Liver (tissue), 9 donors: ENCODE data around the gene DNAJC11. TPM values are rescaled to one million over a fixed set of nuclear protein-coding genes. Genes with fewer than 3 reads are reported as not detected.

Experiments used
- DNase-seq: peaks from one replicate; pipeline ENCODE4 v3.0.0-alpha.2; 2017; ENCODE audit warnings: low spot score
- H3K27ac ChIP-seq, 2 donors: one replicate each; pipeline ENCODE4 v1.7.0; 2013; ENCODE audit warnings: inconsistent platforms in 2 of 2, low read length in 2 of 2, control low read depth in 1 of 2, low read depth in 1 of 2, mild to moderate bottlenecking in 1 of 2
- H3K27me3 ChIP-seq, 4 donors: one replicate each; pipeline versions ENCODE4 v1.6.1 to v1.7.0; 2013; ENCODE audit warnings: low read length in 3 of 4, inconsistent platforms in 1 of 4, mild to moderate bottlenecking in 1 of 4, moderate library complexity in 1 of 4; ENCODE audit not compliant: control insufficient read depth in 4 of 4, insufficient read depth in 4 of 4
- H3K36me3 ChIP-seq, 4 donors: one replicate each; pipeline versions ENCODE4 v1.6.1 to v1.7.0; 2013; ENCODE audit warnings: low read length in 3 of 4, mild to moderate bottlenecking in 3 of 4, low read depth in 1 of 4, moderate library complexity in 1 of 4; ENCODE audit not compliant: control insufficient read depth in 4 of 4, insufficient read depth in 3 of 4
- H3K4me1 ChIP-seq, 4 donors: one replicate each; pipeline versions ENCODE4 v1.6.1 to v1.7.0; 2013; ENCODE audit warnings: low read length in 3 of 4, mild to moderate bottlenecking in 3 of 4, moderate library complexity in 1 of 4; ENCODE audit not compliant: control insufficient read depth in 4 of 4, insufficient read depth in 4 of 4
- H3K4me3 ChIP-seq, 3 donors: one replicate each; pipeline versions ENCODE4 v1.6.1 to v1.7.0; 2013; ENCODE audit warnings: low read length in 3 of 3, control low read depth in 1 of 3, low read depth in 1 of 3, mild to moderate bottlenecking in 1 of 3
- H3K9ac ChIP-seq, 2 donors: one replicate each; pipeline ENCODE4 v1.7.0; 2013; ENCODE audit warnings: low read length in 2 of 2, mild to moderate bottlenecking in 2 of 2, moderate library complexity in 2 of 2, control low read depth in 1 of 2, low read depth in 1 of 2
- H3K9me3 ChIP-seq, 4 donors: one replicate each; pipeline versions ENCODE4 v1.6.1 to v1.7.0; 2013; ENCODE audit warnings: low read length in 3 of 4; ENCODE audit not compliant: control insufficient read depth in 4 of 4
- CTCF ChIP-seq: fragments of 150-350 bp; IDR thresholded peaks from 2 replicates; pipeline ENCODE4 v1.5.1; 2017; ENCODE audit warnings: improper control_type of control experiment, low read depth, low read length; ENCODE audit not compliant: missing input control
- EGR1 ChIP-seq, 2 donors: IDR thresholded peaks; 2 replicates each; pipeline ENCODE4 v1.6.1; 2016 to 2018; ENCODE audit warnings: antibody characterized with exemption in 2 of 2, low read depth in 2 of 2
- FOXA1 ChIP-seq: IDR thresholded peaks from 2 replicates; pipeline ENCODE4 v1.6.1; 2016; ENCODE audit warnings: antibody characterized with exemption
- FOXA2 ChIP-seq: IDR thresholded peaks from 2 replicates; pipeline ENCODE4 v1.6.1; 2016; ENCODE audit warnings: antibody characterized with exemption
- GABPA ChIP-seq, 2 donors: IDR thresholded peaks in 1 of 2; conservative IDR thresholded peaks in 1 of 2; 2 replicates each; pipeline ENCODE4 v1.6.1; 2016; ENCODE audit warnings: antibody characterized with exemption in 2 of 2, mild to moderate bottlenecking in 1 of 2, moderate library complexity in 1 of 2
- HNF4A ChIP-seq, 2 donors: conservative IDR thresholded peaks; 2 replicates each; pipeline ENCODE4 v1.6.1; 2016; ENCODE audit warnings: antibody characterized with exemption in 2 of 2, mild to moderate bottlenecking in 2 of 2
- HNF4G ChIP-seq: IDR thresholded peaks from 2 replicates; pipeline ENCODE4 v1.6.1; 2016; ENCODE audit warnings: antibody characterized with exemption
- JUND ChIP-seq, 2 donors: IDR thresholded peaks; 2 replicates each; pipeline ENCODE4 v1.6.1; 2016; ENCODE audit warnings: antibody characterized with exemption in 2 of 2
- MAX ChIP-seq: IDR thresholded peaks from 2 replicates; pipeline ENCODE4 v1.6.1; 2016; ENCODE audit warnings: antibody characterized with exemption
- NR2F2 ChIP-seq: IDR thresholded peaks from 2 replicates; pipeline ENCODE4 v1.6.1; 2016; ENCODE audit warnings: antibody characterized with exemption
- RAD21 ChIP-seq, 2 donors: IDR thresholded peaks; 2 replicates each; pipeline ENCODE4 v1.6.1; 2016; ENCODE audit warnings: antibody characterized with exemption in 2 of 2, mild to moderate bottlenecking in 2 of 2
- RXRA ChIP-seq, 2 donors: IDR thresholded peaks; 2 replicates each; pipeline ENCODE4 v1.6.1; 2017 to 2018; ENCODE audit warnings: antibody characterized with exemption in 2 of 2, mild to moderate bottlenecking in 1 of 2
- SP1 ChIP-seq: IDR thresholded peaks from 2 replicates; pipeline ENCODE4 v1.6.1; 2018; ENCODE audit warnings: antibody characterized with exemption, mild to moderate bottlenecking
- TAF1 ChIP-seq: conservative IDR thresholded peaks from 2 replicates; pipeline ENCODE4 v1.6.1; 2016; ENCODE audit warnings: antibody characterized with exemption, mild to moderate bottlenecking
- YY1 ChIP-seq: IDR thresholded peaks from 2 replicates; pipeline ENCODE4 v1.6.1; 2016; ENCODE audit warnings: antibody characterized with exemption, mild to moderate bottlenecking
- WGBS: extraction: QIAGEN DNeasy Blood & Tissue Kit; methylation state at CpG from one replicate; pipeline ENCODE4 v1.1.7; 2013; 5-methylcytosine and 5-hydroxymethylcytosine counted together
- polyA plus RNA-seq, 2 donors: library from polyadenylated mRNA; stranded (reverse) in 1 of 2; unstranded in 1 of 2; fragments of 200-250 nt in 1 of 2; fragments of >200 nt in 1 of 2; fragmentation: Nextera tagmentation in 1 of 2; extraction: Ambion mirVana in 1 of 2; gene quantifications; one replicate each; pipeline versions ENCODE4 v1.2.1 to v1.2.3, GENCODE V29; 2013 to 2015
- total RNA-seq, 2 donors: library from RNA; depleted of rRNA; stranded (reverse); fragments of >200 nt; gene quantifications; one replicate each; pipeline ENCODE4 v1.2.3, GENCODE V29; 2014
- TF ChIP-seq, protein P1 (sequence below): IDR thresholded peaks from 2 replicates; pipeline ENCODE4 v1.6.1; 2016; ENCODE audit warnings: antibody characterized with exemption, mild to moderate bottlenecking
- TF ChIP-seq, protein P2 (sequence below): IDR thresholded peaks from 2 replicates; pipeline ENCODE4 v1.6.1; 2016; ENCODE audit warnings: antibody characterized with exemption
- TF ChIP-seq, protein P3 (sequence below): IDR thresholded peaks from 2 replicates; pipeline ENCODE4 v1.6.1; 2016; ENCODE audit warnings: antibody characterized with exemption
- donor health status: healthy.
- donor health status: healthy.
- donor health status: healthy.
- donor health status: healthy.
- donor health status: healthy.

The DNAJC11 gene, protein sequence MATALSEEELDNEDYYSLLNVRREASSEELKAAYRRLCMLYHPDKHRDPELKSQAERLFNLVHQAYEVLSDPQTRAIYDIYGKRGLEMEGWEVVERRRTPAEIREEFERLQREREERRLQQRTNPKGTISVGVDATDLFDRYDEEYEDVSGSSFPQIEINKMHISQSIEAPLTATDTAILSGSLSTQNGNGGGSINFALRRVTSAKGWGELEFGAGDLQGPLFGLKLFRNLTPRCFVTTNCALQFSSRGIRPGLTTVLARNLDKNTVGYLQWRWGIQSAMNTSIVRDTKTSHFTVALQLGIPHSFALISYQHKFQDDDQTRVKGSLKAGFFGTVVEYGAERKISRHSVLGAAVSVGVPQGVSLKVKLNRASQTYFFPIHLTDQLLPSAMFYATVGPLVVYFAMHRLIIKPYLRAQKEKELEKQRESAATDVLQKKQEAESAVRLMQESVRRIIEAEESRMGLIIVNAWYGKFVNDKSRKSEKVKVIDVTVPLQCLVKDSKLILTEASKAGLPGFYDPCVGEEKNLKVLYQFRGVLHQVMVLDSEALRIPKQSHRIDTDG
- total RNA-seq, result 10 to 100 TPM; 24.7 to 36.1 TPM
- polyA plus RNA-seq, result 10 to 100 TPM; 16.5 to 22.9 TPM

GRCh38 chr1:6701437-6702153 is at the start of gene DNAJC11:
Gene DNAJC11, minus strand, starts transcription at chr1:6701816. Its CDS starts 16 bp downstream, at chr1:6701800.
- WGBS, result under 1% methylated on average over 80 of the region's 80 CpGs
- Histone ChIP-seq H3K36me3 (no peaks in the 10 kb centered on the region), H3K27ac (peak within 1 kb of the TSS; percentile 74 to 84), H3K4me1 (peaks cover 0 to 22% (median 19%) of the 10 kb centered on the region in 4 donors), H3K27me3 (no peaks in the 10 kb centered on the region), H3K4me3 (peak within 1 kb of the TSS; percentile 86 to 99 (median 96)), H3K9ac (peak within 1 kb of the TSS; percentile 8 to 81), H3K9me3 (no peaks in the 10 kb centered on the region)
- TF ChIP-seq, protein P1, sequence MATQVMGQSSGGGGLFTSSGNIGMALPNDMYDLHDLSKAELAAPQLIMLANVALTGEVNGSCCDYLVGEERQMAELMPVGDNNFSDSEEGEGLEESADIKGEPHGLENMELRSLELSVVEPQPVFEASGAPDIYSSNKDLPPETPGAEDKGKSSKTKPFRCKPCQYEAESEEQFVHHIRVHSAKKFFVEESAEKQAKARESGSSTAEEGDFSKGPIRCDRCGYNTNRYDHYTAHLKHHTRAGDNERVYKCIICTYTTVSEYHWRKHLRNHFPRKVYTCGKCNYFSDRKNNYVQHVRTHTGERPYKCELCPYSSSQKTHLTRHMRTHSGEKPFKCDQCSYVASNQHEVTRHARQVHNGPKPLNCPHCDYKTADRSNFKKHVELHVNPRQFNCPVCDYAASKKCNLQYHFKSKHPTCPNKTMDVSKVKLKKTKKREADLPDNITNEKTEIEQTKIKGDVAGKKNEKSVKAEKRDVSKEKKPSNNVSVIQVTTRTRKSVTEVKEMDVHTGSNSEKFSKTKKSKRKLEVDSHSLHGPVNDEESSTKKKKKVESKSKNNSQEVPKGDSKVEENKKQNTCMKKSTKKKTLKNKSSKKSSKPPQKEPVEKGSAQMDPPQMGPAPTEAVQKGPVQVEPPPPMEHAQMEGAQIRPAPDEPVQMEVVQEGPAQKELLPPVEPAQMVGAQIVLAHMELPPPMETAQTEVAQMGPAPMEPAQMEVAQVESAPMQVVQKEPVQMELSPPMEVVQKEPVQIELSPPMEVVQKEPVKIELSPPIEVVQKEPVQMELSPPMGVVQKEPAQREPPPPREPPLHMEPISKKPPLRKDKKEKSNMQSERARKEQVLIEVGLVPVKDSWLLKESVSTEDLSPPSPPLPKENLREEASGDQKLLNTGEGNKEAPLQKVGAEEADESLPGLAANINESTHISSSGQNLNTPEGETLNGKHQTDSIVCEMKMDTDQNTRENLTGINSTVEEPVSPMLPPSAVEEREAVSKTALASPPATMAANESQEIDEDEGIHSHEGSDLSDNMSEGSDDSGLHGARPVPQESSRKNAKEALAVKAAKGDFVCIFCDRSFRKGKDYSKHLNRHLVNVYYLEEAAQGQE, result no peak
- TF ChIP-seq FOXA2, result no peak
- TF ChIP-seq YY1, result peak; percentile 97
- TF ChIP-seq CTCF, result peak; percentile 100
- no peak for TF ChIP-seq TAF1
- no peak for TF ChIP-seq HNF4A (conservative IDR thresholded peaks at IDR 0.05)
- TF ChIP-seq RAD21 (IDR thresholded peaks at IDR 0.05), result no peak
- no peak for TF ChIP-seq JUND (IDR thresholded peaks at IDR 0.05)
- TF ChIP-seq FOXA1, result no peak
- TF ChIP-seq, protein P2, sequence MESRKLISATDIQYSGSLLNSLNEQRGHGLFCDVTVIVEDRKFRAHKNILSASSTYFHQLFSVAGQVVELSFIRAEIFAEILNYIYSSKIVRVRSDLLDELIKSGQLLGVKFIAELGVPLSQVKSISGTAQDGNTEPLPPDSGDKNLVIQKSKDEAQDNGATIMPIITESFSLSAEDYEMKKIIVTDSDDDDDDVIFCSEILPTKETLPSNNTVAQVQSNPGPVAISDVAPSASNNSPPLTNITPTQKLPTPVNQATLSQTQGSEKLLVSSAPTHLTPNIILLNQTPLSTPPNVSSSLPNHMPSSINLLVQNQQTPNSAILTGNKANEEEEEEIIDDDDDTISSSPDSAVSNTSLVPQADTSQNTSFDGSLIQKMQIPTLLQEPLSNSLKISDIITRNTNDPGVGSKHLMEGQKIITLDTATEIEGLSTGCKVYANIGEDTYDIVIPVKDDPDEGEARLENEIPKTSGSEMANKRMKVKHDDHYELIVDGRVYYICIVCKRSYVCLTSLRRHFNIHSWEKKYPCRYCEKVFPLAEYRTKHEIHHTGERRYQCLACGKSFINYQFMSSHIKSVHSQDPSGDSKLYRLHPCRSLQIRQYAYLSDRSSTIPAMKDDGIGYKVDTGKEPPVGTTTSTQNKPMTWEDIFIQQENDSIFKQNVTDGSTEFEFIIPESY, result peak; percentile 85
- peak in 1 of 2 donors; percentile 75 for TF ChIP-seq GABPA (IDR thresholded peaks at IDR 0.05 in 1 of 2, conservative IDR thresholded peaks at IDR 0.05 in 1 of 2)
- TF ChIP-seq NR2F2, result peak; percentile 54
- TF ChIP-seq RXRA (IDR thresholded peaks at IDR 0.05), result peak; percentile 39 to 45
- no peak for TF ChIP-seq HNF4G
- peak; percentile 37 for TF ChIP-seq MAX
- TF ChIP-seq, protein P3, sequence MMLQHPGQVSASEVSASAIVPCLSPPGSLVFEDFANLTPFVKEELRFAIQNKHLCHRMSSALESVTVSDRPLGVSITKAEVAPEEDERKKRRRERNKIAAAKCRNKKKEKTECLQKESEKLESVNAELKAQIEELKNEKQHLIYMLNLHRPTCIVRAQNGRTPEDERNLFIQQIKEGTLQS, result no peak
- peak; percentile 34 to 39 for TF ChIP-seq EGR1 (IDR thresholded peaks at IDR 0.05; ENCODE audit: low read depth in 2 of 2)
- TF ChIP-seq SP1, result peak; percentile 22
- DNase-seq, result peak; percentile 91
